Loucy (cell line): ENCODE results near the gene PITRM1.
"Not testable (repeated sequence)": the region's sequence is repeated elsewhere in the genome, so short reads cannot be mapped to it uniquely, and the experiment has no call there.

Experiments
- H2AFZ ChIP-seq: fragments of 200-600 bp; sonication (generic); 2 replicates; pipeline ENCODE4 v1.6.0; 2016; ENCODE audit warnings: antibody characterized with exemption, mild to moderate bottlenecking, low read length, moderate library complexity
- H3F3A ChIP-seq: fragments of 200-600 bp; 2 replicates; pipeline ENCODE4 v1.6.0; 2016; ENCODE audit warnings: antibody characterized with exemption, low read depth, mild to moderate bottlenecking
- H3K27me3 ChIP-seq: fragments of 200-600 bp; sonication (generic); 2 replicates; pipeline ENCODE4 v1.6.1; 2014; ENCODE audit warnings: low read length, mild to moderate bottlenecking; ENCODE audit not compliant: insufficient read depth, poor library complexity, severe bottlenecking
- H3K36me3 ChIP-seq: fragments of 200-600 bp; sonication (generic); 2 replicates; pipeline ENCODE4 v1.6.1; 2016; ENCODE audit warnings: low read length; ENCODE audit not compliant: insufficient read depth
- H3K4me1 ChIP-seq: fragments of 200-600 bp; sonication (generic); 2 replicates; pipeline ENCODE4 v1.5.1; 2014; ENCODE audit warnings: low read length, mild to moderate bottlenecking; ENCODE audit not compliant: insufficient read depth, poor library complexity, severe bottlenecking
- H3K4me2 ChIP-seq: fragments of 200-600 bp; sonication (generic); 2 replicates; pipeline ENCODE4 v1.6.0; 2014; ENCODE audit warnings: antibody characterized with exemption, low read length, low read depth, mild to moderate bottlenecking; ENCODE audit not compliant: poor library complexity, severe bottlenecking
- H3K4me3 ChIP-seq: fragments of 200-600 bp; sonication (generic); 2 replicates; pipeline ENCODE4 v1.5.1; 2014; ENCODE audit warnings: low read length, mild to moderate bottlenecking, mixed read lengths; ENCODE audit not compliant: poor library complexity, severe bottlenecking
- H3K79me2 ChIP-seq: fragments of 200-600 bp; sonication (generic); 2 replicates; pipeline ENCODE4 v1.6.1; 2014; ENCODE audit warnings: low read length; ENCODE audit not compliant: insufficient read depth
- H3K9ac ChIP-seq: fragments of 200-600 bp; sonication (generic); 2 replicates; pipeline ENCODE4 v1.6.0; 2014; ENCODE audit warnings: mild to moderate bottlenecking, low read depth, low read length, moderate library complexity; ENCODE audit not compliant: poor library complexity, severe bottlenecking
- H3K9me2 ChIP-seq: fragments of 200-600 bp; sonication (generic); replicated peaks from 2 replicates; pipeline ENCODE4 v1.6.1; 2016; ENCODE audit warnings: low read depth, low read length, mixed read lengths
- H3K9me3 ChIP-seq: fragments of 200-600 bp; sonication (generic); 2 replicates; pipeline ENCODE4 v1.6.1; 2014; ENCODE audit warnings: mild to moderate bottlenecking, antibody characterized with exemption, low read length, low read depth; ENCODE audit not compliant: insufficient read depth
- H4K20me1 ChIP-seq: fragments of 200-600 bp; sonication (generic); 2 replicates; pipeline ENCODE4 v1.6.0; 2014; ENCODE audit warnings: antibody characterized with exemption, low read length, mild to moderate bottlenecking; ENCODE audit not compliant: insufficient read depth, poor library complexity, severe bottlenecking
- EZH2phosphoT487 ChIP-seq: fragments of 200-600 bp; IDR thresholded peaks from 2 replicates; pipeline ENCODE4 v1.6.1; 2018; ENCODE audit warnings: antibody characterized with exemption, mild to moderate bottlenecking, moderate library complexity, borderline replicate concordance
- TF ChIP-seq, protein P1 (sequence below): fragments of 200-600 bp; sonication (generic); conservative IDR thresholded peaks from 2 replicates; pipeline ENCODE4 v1.5.1; 2014; ENCODE audit warnings: mild to moderate bottlenecking, antibody characterized with exemption, low read length

Gene PITRM1

DNA sequence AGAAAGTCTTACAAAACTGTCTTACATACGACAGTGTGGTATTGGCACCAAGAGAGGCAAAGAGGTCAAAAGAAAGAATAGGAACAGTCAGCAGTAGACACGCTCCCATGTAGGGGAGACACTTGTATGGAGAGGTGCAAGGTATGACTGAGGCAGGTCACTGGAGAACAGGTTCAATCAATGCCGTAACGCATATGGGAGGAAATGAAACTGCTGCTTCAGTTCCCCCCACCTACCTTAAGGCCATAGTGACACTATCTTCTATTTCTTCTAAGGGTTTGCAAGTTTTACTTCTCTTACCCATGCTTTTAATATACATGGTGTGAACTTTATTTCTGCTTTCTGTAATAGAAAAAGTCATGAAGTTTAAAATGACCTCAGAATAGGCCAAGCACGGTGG is 5.5 kb upstream of the PITRM1 start:
- H3K27me3 ChIP-seq, result no peaks in the 10 kb centered on the region
- no peaks in the 10 kb centered on the region for H3K4me1 ChIP-seq
- H3F3A ChIP-seq, result no peaks in the 10 kb centered on the region
- no peaks in the 10 kb centered on the region for H3K79me2 ChIP-seq
- H3K36me3 ChIP-seq, result no peaks in the 10 kb centered on the region
- no peak overlapping the region for H3K4me2 ChIP-seq
- no peak overlapping the region for H2AFZ ChIP-seq
- TF ChIP-seq, protein P1, sequence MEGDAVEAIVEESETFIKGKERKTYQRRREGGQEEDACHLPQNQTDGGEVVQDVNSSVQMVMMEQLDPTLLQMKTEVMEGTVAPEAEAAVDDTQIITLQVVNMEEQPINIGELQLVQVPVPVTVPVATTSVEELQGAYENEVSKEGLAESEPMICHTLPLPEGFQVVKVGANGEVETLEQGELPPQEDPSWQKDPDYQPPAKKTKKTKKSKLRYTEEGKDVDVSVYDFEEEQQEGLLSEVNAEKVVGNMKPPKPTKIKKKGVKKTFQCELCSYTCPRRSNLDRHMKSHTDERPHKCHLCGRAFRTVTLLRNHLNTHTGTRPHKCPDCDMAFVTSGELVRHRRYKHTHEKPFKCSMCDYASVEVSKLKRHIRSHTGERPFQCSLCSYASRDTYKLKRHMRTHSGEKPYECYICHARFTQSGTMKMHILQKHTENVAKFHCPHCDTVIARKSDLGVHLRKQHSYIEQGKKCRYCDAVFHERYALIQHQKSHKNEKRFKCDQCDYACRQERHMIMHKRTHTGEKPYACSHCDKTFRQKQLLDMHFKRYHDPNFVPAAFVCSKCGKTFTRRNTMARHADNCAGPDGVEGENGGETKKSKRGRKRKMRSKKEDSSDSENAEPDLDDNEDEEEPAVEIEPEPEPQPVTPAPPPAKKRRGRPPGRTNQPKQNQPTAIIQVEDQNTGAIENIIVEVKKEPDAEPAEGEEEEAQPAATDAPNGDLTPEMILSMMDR, result no peak
- TF ChIP-seq EZH2phosphoT487, result no peak
- H3K9me3 ChIP-seq, result no peaks in the 10 kb centered on the region
- no peak overlapping the region for H3K9ac ChIP-seq
- no peak overlapping the region for H3K4me3 ChIP-seq
- no peaks in the 10 kb centered on the region for H3K9me2 ChIP-seq
- no peaks in the 10 kb centered on the region for H4K20me1 ChIP-seq

DNA sequence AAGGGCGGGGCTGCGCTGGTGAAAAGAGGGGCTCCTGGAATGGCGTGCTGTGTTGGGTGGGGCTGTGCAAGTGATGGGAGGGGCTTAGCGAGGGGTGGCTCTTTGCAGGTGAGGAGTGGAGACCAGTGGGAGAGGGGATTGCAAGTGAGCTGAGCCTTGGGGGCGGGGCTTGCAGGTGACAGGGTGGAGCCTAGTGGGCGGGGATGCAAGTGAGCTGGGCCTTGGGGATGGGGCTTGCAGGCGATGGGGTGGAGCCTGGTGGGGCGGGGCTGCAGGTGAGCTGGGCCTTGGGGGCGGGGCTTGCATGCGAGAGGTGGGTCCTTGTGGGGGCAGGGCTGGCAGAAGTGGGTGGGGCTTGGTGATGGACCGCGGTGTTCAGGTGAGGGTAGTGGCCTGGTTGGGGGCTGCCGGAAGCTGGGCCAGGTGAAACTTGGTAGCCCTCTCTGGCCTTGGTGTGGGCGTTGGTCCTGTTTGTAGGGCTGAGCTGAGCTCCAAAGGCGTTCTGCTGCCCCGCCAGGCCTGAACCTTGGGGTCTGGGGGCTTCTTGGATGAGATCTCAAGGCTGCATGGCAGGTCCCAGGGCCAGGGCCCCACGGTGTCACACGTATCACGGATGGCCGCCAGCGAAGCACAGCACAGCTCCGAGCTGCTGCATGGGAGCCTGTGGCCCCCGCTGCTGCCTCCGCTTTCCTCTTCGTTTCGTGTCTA is 743 bp upstream of the PITRM1 start:
- peak overlapping the region; percentile 51 for H2AFZ ChIP-seq
- H3K27me3 ChIP-seq, result no peaks in the 10 kb centered on the region
- H3K9me2 ChIP-seq, result no peaks in the 10 kb centered on the region
- H3K4me2 ChIP-seq, result peak overlapping the region; percentile 60
- H4K20me1 ChIP-seq, result peaks cover 7% of the 10 kb centered on the region
- no peak overlapping the region for H3K9ac ChIP-seq
- no peaks in the 10 kb centered on the region; the same call in 1 of the 2 replicates for H3K36me3 ChIP-seq
- H3K9me3 ChIP-seq, result no peaks in the 10 kb centered on the region
- H3K4me3 ChIP-seq, result peak overlapping the region; percentile 71
- no peaks in the 10 kb centered on the region for H3F3A ChIP-seq
- H3K4me1 ChIP-seq, result peaks cover 11% of the 10 kb centered on the region
- peaks cover 20% of the 10 kb centered on the region for H3K79me2 ChIP-seq
- no peak for TF ChIP-seq EZH2phosphoT487
- TF ChIP-seq, protein P1, result no peak

DNA sequence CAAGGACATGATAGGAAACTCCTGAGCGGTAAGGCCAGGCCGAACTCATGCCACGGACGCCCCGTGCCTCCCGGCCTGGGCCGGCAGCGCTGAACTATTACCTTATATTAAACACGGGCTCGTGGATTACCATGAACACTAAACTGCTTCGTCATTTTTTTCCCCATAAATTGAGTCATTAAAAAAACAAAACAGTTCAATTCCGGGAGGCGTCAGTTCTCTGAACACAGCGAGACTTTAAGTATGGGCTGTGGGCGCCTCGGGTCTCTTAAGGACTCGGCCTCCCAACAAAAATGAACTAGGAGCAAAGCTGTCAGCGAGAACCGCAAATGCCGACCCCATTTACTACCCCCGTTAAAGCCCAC is 519 bp downstream of the PITRM1 start:
- no peaks in the 10 kb centered on the region for H3K9me3 ChIP-seq
- no peaks in the 10 kb centered on the region for H3F3A ChIP-seq
- peaks cover 24% of the 10 kb centered on the region for H3K79me2 ChIP-seq
- H3K9ac ChIP-seq, result peak overlapping the region; percentile 73
- peak overlapping the region; percentile 81 for H3K4me3 ChIP-seq
- H3K36me3 ChIP-seq, result peaks cover 5% of the 10 kb centered on the region; the same call in 1 of the 2 replicates
- no peaks in the 10 kb centered on the region for H3K9me2 ChIP-seq
- H3K4me1 ChIP-seq, result peaks cover 11% of the 10 kb centered on the region
- no peak for TF ChIP-seq EZH2phosphoT487
- TF ChIP-seq, protein P1, result no peak
- H4K20me1 ChIP-seq, result peaks cover 7% of the 10 kb centered on the region
- peak overlapping the region; percentile 65 for H2AFZ ChIP-seq
- no peaks in the 10 kb centered on the region for H3K27me3 ChIP-seq
- peak overlapping the region; percentile 85 for H3K4me2 ChIP-seq

DNA sequence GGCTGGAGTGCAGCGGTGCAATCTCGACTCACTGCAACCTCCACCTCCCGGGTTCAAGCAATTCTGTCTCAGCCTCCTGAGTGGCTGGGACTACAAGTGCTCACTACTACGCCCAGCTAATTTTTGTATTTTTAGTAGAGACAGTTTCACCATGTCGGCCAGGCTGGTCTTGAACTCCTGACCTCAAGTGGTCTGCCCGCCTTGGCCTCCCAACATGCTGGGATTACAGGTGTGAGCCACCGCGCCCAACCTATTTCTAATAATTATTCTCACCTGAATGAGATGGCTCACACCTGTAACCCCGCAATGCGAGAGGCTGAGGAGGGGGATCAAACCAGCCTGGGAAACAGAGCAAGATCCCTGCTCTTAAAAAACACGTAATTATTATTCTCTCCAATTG is 1.1 kb downstream of the PITRM1 start:
- Histone ChIP-seq H3K79me2 (peaks cover 24% of the 10 kb centered on the region), H3K4me2 (peak overlapping the region; percentile 85), H3K36me3 (peaks cover 11% of the 10 kb centered on the region; the same call in 1 of the 2 replicates), H3K4me3 (peak overlapping the region; percentile 81), H3K9ac (peak overlapping the region; percentile 73), H3K4me1 (peaks cover 11% of the 10 kb centered on the region)
- not testable (repeated sequence) for H3K27me3 ChIP-seq, H3K9me3 ChIP-seq, H2AFZ ChIP-seq, H4K20me1 ChIP-seq, H3K9me2 ChIP-seq, H3F3A ChIP-seq
